ENCODE data around the gene DAB2IP.

DNA sequence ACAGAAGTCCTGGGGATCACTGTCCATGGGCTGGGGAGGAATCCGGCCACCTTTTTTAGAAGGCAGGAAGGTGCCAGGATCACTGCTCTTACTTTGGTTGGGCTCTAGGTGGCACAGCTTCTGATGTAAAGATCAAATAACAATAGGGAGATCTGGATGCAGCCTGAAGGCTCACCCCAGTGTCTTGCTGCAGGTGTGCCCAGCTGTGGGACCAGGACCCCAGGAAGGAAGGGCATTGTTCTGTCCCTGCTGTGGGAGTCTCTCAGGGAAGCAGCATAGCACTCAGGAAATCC, 69.6 kb downstream of the DAB2IP start:
- TF ChIP-seq SMC3 (conservative IDR thresholded peaks at IDR 0.05; ENCODE audit: poor library complexity), result no peak
- TF ChIP-seq EZH2 (IDR thresholded peaks at IDR 0.05; ENCODE audit: borderline replicate concordance, insufficient read depth, low read length, poor library complexity, severe bottlenecking), result no peak
- TF ChIP-seq, protein P1, sequence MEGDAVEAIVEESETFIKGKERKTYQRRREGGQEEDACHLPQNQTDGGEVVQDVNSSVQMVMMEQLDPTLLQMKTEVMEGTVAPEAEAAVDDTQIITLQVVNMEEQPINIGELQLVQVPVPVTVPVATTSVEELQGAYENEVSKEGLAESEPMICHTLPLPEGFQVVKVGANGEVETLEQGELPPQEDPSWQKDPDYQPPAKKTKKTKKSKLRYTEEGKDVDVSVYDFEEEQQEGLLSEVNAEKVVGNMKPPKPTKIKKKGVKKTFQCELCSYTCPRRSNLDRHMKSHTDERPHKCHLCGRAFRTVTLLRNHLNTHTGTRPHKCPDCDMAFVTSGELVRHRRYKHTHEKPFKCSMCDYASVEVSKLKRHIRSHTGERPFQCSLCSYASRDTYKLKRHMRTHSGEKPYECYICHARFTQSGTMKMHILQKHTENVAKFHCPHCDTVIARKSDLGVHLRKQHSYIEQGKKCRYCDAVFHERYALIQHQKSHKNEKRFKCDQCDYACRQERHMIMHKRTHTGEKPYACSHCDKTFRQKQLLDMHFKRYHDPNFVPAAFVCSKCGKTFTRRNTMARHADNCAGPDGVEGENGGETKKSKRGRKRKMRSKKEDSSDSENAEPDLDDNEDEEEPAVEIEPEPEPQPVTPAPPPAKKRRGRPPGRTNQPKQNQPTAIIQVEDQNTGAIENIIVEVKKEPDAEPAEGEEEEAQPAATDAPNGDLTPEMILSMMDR (IDR thresholded peaks at IDR 0.05; ENCODE audit: poor library complexity, severe bottlenecking), result peak; percentile 21
- no peak for TF ChIP-seq RAD21 (conservative IDR thresholded peaks at IDR 0.05)
- no peak for TF ChIP-seq POLR2AphosphoS5 (IDR thresholded peaks at IDR 0.05)

Data from neural cell (in vitro differentiated cells).